Astrocyte (in vitro differentiated cells and primary cell): ENCODE data around the gene DGKI. TPM values are rescaled to one million over a fixed set of nuclear protein-coding genes. Genes with fewer than 3 reads are reported as not detected.

Source experiments
- DNase-seq: peaks from one replicate; pipeline ENCODE4 v3.0.0-alpha.2; 2010; ENCODE audit warnings: low read depth
- FAIRE-seq: peaks from 2 replicates; lab custom pipeline; 2011; peaks lifted over from hg19 to GRCh38; lab: Jason Lieb, UNC
- H2AFZ ChIP-seq: 2 replicates; pipeline ENCODE4 v1.6.0; 2012; ENCODE audit warnings: low read depth, low read length, inconsistent platforms
- H3K27ac ChIP-seq: 2 replicates; pipeline ENCODE4 v1.5.1; 2011; ENCODE audit warnings: low read depth, low read length, inconsistent platforms
- H3K27me3 ChIP-seq: 2 replicates; pipeline ENCODE4 v1.6.0; 2011; ENCODE audit warnings: low read length, inconsistent platforms; ENCODE audit not compliant: insufficient read depth
- H3K36me3 ChIP-seq: 2 replicates; pipeline ENCODE4 v1.5.1; 2011; ENCODE audit warnings: low read length, inconsistent platforms; ENCODE audit not compliant: insufficient read depth
- H3K4me1 ChIP-seq: 2 replicates; pipeline ENCODE4 v1.5.1; 2011; ENCODE audit warnings: low read length, inconsistent platforms; ENCODE audit not compliant: insufficient read depth
- H3K4me2 ChIP-seq: 2 replicates; pipeline ENCODE4 v1.6.0; 2012; ENCODE audit warnings: low read length, inconsistent platforms
- H3K4me3 ChIP-seq: 2 replicates; pipeline ENCODE4 v1.5.1; 2011; ENCODE audit warnings: low read depth, mild to moderate bottlenecking, low read length, inconsistent platforms; ENCODE audit not compliant: insufficient read depth
- H3K79me2 ChIP-seq: 2 replicates; pipeline ENCODE4 v1.6.0; 2012; ENCODE audit warnings: mild to moderate bottlenecking, low read length, inconsistent platforms; ENCODE audit not compliant: insufficient read depth
- H3K9ac ChIP-seq: 2 replicates; pipeline ENCODE4 v1.6.0; 2012; ENCODE audit warnings: mild to moderate bottlenecking, low read length, inconsistent platforms
- H3K9me3 ChIP-seq: 2 replicates; pipeline ENCODE4 v1.5.1; 2012; ENCODE audit warnings: low read depth, mild to moderate bottlenecking, low read length, inconsistent platforms; ENCODE audit not compliant: insufficient read depth
- H4K20me1 ChIP-seq: 2 replicates; pipeline ENCODE4 v1.6.0; 2012; ENCODE audit warnings: low read length, inconsistent platforms; ENCODE audit not compliant: insufficient read depth
- H3K27ac Mint-ChIP-seq: one replicate; pipeline ENCODE4 v1.8.0; 2021; ENCODE audit warnings: mild to moderate bottlenecking, mixed read lengths; ENCODE audit not compliant: unreplicated experiment
- H3K27me3 Mint-ChIP-seq: one replicate; pipeline ENCODE4 v1.8.0; 2021; ENCODE audit warnings: low read depth, mixed read lengths; ENCODE audit not compliant: unreplicated experiment
- H3K36me3 Mint-ChIP-seq: one replicate; pipeline ENCODE4 v1.8.0; 2021; ENCODE audit warnings: low read depth, mixed read lengths; ENCODE audit not compliant: unreplicated experiment
- H3K4me1 Mint-ChIP-seq: one replicate; pipeline ENCODE4 v1.8.0; 2021; ENCODE audit warnings: low read depth, mixed read lengths; ENCODE audit not compliant: unreplicated experiment
- H3K4me3 Mint-ChIP-seq: one replicate; pipeline ENCODE4 v1.8.0; 2021; ENCODE audit warnings: mild to moderate bottlenecking, moderate library complexity, mixed read lengths; ENCODE audit not compliant: unreplicated experiment
- H3K9me3 Mint-ChIP-seq: one replicate; pipeline ENCODE4 v1.8.0; 2021; ENCODE audit warnings: mild to moderate bottlenecking, mixed read lengths; ENCODE audit not compliant: unreplicated experiment
- EZH2 ChIP-seq: IDR thresholded peaks from 2 replicates; pipeline ENCODE4 v1.6.1; 2012; ENCODE audit warnings: mild to moderate bottlenecking, low read length, inconsistent platforms; ENCODE audit not compliant: insufficient read depth
- total RNA-seq: library from RNA; stranded (reverse); gene quantifications from 2 replicates; pipeline ENCODE4 v1.2.1, GENCODE V29; 2021
- TF ChIP-seq, protein P1 (sequence below): IDR thresholded peaks from 2 replicates; pipeline ENCODE4 v1.5.1; 2011; ENCODE audit warnings: low read depth, mild to moderate bottlenecking, inconsistent platforms, low read length, moderate library complexity; ENCODE audit not compliant: insufficient read depth

The DGKI gene
- total RNA-seq, 1 donor from 2014 or later = 6.3 TPM

DNA sequence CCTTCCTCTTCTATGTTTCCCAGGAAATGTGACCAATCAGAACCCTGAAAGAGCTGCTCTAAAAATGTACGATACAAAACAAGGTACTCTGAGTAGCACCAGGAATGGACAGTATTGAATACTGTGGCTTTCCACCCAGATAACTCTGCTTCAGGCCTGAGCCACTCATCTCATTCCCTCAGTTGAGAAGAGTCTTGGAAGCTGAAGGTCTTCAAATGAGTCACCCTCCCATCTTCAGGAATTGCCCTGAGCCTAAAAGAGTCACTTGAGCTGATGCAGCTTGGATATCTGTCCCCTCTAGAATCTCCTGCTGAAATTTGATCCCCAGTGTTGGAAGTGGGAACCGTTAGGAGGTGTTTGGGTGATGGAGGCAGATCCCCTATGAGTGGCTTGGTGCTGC, 210.4 kb downstream of the DGKI start:
- H3K9ac ChIP-seq = no peak overlapping the region
- Mint-ChIP-seq H3K4me1 (no peaks in the 10 kb centered on the region), H3K27ac (no peak overlapping the region), H3K36me3 (peaks cover 4% of the 10 kb centered on the region), H3K9me3 (peaks cover 2% of the 10 kb centered on the region), H3K4me3 (no peak overlapping the region), H3K27me3 (no peaks in the 10 kb centered on the region)
- no peaks in the 10 kb centered on the region for H3K9me3 ChIP-seq
- TF ChIP-seq EZH2 = no peak
- TF ChIP-seq, protein P1, sequence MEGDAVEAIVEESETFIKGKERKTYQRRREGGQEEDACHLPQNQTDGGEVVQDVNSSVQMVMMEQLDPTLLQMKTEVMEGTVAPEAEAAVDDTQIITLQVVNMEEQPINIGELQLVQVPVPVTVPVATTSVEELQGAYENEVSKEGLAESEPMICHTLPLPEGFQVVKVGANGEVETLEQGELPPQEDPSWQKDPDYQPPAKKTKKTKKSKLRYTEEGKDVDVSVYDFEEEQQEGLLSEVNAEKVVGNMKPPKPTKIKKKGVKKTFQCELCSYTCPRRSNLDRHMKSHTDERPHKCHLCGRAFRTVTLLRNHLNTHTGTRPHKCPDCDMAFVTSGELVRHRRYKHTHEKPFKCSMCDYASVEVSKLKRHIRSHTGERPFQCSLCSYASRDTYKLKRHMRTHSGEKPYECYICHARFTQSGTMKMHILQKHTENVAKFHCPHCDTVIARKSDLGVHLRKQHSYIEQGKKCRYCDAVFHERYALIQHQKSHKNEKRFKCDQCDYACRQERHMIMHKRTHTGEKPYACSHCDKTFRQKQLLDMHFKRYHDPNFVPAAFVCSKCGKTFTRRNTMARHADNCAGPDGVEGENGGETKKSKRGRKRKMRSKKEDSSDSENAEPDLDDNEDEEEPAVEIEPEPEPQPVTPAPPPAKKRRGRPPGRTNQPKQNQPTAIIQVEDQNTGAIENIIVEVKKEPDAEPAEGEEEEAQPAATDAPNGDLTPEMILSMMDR = no peak
- DNase-seq (no peak), FAIRE-seq (no peak)
- no peaks in the 10 kb centered on the region for H3K27me3 ChIP-seq
- no peak overlapping the region for H3K27ac ChIP-seq
- no peaks in the 10 kb centered on the region for H3K79me2 ChIP-seq
- H4K20me1 ChIP-seq = no peaks in the 10 kb centered on the region
- H2AFZ ChIP-seq = no peak overlapping the region
- no peaks in the 10 kb centered on the region for H3K4me1 ChIP-seq
- H3K4me3 ChIP-seq = no peak overlapping the region
- H3K4me2 ChIP-seq = no peak overlapping the region
- H3K36me3 ChIP-seq = no peaks in the 10 kb centered on the region

GRCh38 chr7:137635874-137636273, 210.9 kb downstream of the DGKI start:
- H3K9ac ChIP-seq = no peak overlapping the region
- no peaks in the 10 kb centered on the region for H3K27me3 Mint-ChIP-seq
- H3K4me2 ChIP-seq = no peak overlapping the region
- no peak overlapping the region for H3K4me3 ChIP-seq
- H3K27ac ChIP-seq = no peak overlapping the region
- H3K27me3 ChIP-seq = no peaks in the 10 kb centered on the region
- H3K27ac Mint-ChIP-seq = no peak overlapping the region
- no peaks in the 10 kb centered on the region for H3K4me1 ChIP-seq
- no peaks in the 10 kb centered on the region for H4K20me1 ChIP-seq
- no peaks in the 10 kb centered on the region for H3K36me3 ChIP-seq
- TF ChIP-seq, protein P1 = no peak
- TF ChIP-seq EZH2 = no peak
- H3K4me1 Mint-ChIP-seq = no peaks in the 10 kb centered on the region
- peaks cover 4% of the 10 kb centered on the region for H3K36me3 Mint-ChIP-seq
- no peaks in the 10 kb centered on the region for H3K9me3 Mint-ChIP-seq
- FAIRE-seq (no peak), DNase-seq (no peak)
- H3K4me3 Mint-ChIP-seq = no peak overlapping the region
- H2AFZ ChIP-seq = no peak overlapping the region
- H3K79me2 ChIP-seq = no peaks in the 10 kb centered on the region
- no peaks in the 10 kb centered on the region for H3K9me3 ChIP-seq

DNA sequence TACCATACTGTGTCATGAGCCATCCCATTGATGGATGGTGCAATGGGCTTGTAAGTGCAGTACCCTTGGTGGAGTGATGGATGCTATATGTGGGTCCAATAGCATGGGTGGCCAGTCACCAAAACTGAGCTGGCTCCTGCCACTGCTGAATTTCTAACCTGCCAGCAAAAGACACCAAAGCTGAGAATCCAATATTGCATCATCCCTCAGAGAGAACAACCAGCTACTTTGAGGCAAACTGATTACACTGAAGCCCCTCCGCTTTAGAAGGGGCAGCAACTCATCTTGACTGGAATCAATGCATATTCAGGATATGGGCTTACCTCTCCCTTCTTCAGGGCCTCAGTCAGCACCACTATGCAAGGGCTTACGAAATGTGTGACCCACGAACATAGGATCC, 211.6 kb downstream of the DGKI start:
- Histone ChIP-seq H3K27me3 (no peaks in the 10 kb centered on the region), H3K4me2 (no peak overlapping the region), H3K4me3 (no peak overlapping the region), H4K20me1 (no peaks in the 10 kb centered on the region), H3K36me3 (no peaks in the 10 kb centered on the region), H3K9ac (no peak overlapping the region), H2AFZ (no peak overlapping the region), H3K79me2 (no peaks in the 10 kb centered on the region), H3K4me1 (no peaks in the 10 kb centered on the region), H3K27ac (no peak overlapping the region), H3K9me3 (no peaks in the 10 kb centered on the region)
- no peaks in the 10 kb centered on the region for H3K27me3 Mint-ChIP-seq
- no peaks in the 10 kb centered on the region for H3K4me1 Mint-ChIP-seq
- no peak overlapping the region for H3K27ac Mint-ChIP-seq
- no peaks in the 10 kb centered on the region for H3K9me3 Mint-ChIP-seq
- TF ChIP-seq EZH2 = no peak
- TF ChIP-seq, protein P1 = no peak
- peaks cover 4% of the 10 kb centered on the region for H3K36me3 Mint-ChIP-seq
- no peak for FAIRE-seq
- no peak overlapping the region for H3K4me3 Mint-ChIP-seq
- no peak for DNase-seq
